Gastrocnemius medialis (tissue), 4 donors: ENCODE data around the gene SOX1.

Source experiments
- CTCF ChIP-seq, 5 experiments: fragments of 450-650 bp in 3 of 5; fragments of 200-600 bp in 2 of 5; sonication (generic) in 2 of 5; IDR thresholded peaks in 4 of 5; conservative IDR thresholded peaks in 1 of 5; 1 replicate in 4 of 5; 2 replicates in 1 of 5; pipeline ENCODE4 v1.5.1; 2016 to 2019; ENCODE audit warnings: antibody characterized with exemption in 5 of 5, mild to moderate bottlenecking in 3 of 5, moderate library complexity in 3 of 5
- POLR2A ChIP-seq, 2 donors: fragments of 450-650 bp; IDR thresholded peaks; one replicate each; pipeline ENCODE4 v1.6.1; 2017; ENCODE audit warnings: antibody characterized with exemption in 2 of 2, mild to moderate bottlenecking in 2 of 2, moderate library complexity in 2 of 2

GRCh38 chr13:112055915-112056269 lies 11.1 kb upstream of the SOX1 start:
- TF ChIP-seq CTCF (IDR thresholded peaks at IDR 0.05 in 4 of 5, conservative IDR thresholded peaks at IDR 0.05 in 1 of 5) (no peak), POLR2A (IDR thresholded peaks at IDR 0.05) (no peak)
